Transverse colon (tissue), 4 donors: Measurements from ENCODE around the gene HSPA1L. TPM values are rescaled to one million over a fixed set of nuclear protein-coding genes. Genes with fewer than 3 reads are reported as not detected.

Source experiments
- small RNA-seq, 4 donors: library from RNA; depleted of rRNA; stranded (forward); fragments of <200 nt; gene quantifications; one replicate each; pipeline ENCODE3, GENCODE V24; 2016
- total RNA-seq, 4 donors: library from RNA; depleted of rRNA; stranded (reverse); fragments of >200 nt; gene quantifications; one replicate each; pipeline ENCODE4 v1.1.0, GENCODE V29; 2016

The HSPA1L gene
- total RNA-seq, 4 donors from 2014 or later, result 0.64 to 0.68 TPM; not detected in 2

Small RNAs within 50 kb of the gene (small RNA-seq; reads per million reads assigned to genes)
- gene MSH5-SAPCD1, result 0 reads per million in 4 donors
- gene RF00019, result 0 reads per million in 4 donors
- gene SAPCD1, result 0 reads per million in 4 donors
- 811 to 2,666 (median 1,564) reads per million in 4 donors for gene SNORD48
- 0 reads per million in 4 donors for gene SNORD52

Other genes with a start within 250 kb of the HSPA1L start
- gene LTA, start 243.0 kb downstream of the HSPA1L start, total RNA-seq, result not detected
- 1 to 10 TPM in 1 of 4 donors, under 1 TPM in 1, not detected in 2; 0.41 to 1.1 TPM for gene TNF, start 239.7 kb downstream of the HSPA1L start, total RNA-seq
- 10 to 100 TPM in 1 of 4 donors, 1 to 10 TPM in 1, not detected in 2; 7.6 to 34.8 TPM for gene LTB, start 232.9 kb downstream of the HSPA1L start, total RNA-seq
- gene LST1, start 229.0 kb downstream of the HSPA1L start, total RNA-seq, result 1 to 10 TPM in 3 of 4 donors, not detected in 1; 1.1 to 7.6 (median 1.9) TPM
- not detected for gene NCR3, start 222.3 kb downstream of the HSPA1L start, total RNA-seq
- gene AIF1, start 200.0 kb downstream of the HSPA1L start, total RNA-seq, result 10 to 100 TPM in 2 of 4 donors, 1 to 10 TPM in 1, not detected in 1; 9.4 to 19.5 (median 17.3) TPM
- 100 to 1,000 TPM in 1 of 4 donors, 10 to 100 TPM in 3; 63.9 to 138 (median 85.8) TPM for gene PRRC2A, start 194.6 kb downstream of the HSPA1L start, total RNA-seq
- 100 to 1,000 TPM; 221 to 310 (median 231) TPM for gene BAG6, start 162.6 kb downstream of the HSPA1L start, total RNA-seq
- gene APOM, start 159.4 kb downstream of the HSPA1L start, total RNA-seq, result 1 to 10 TPM in 2 of 4 donors, not detected in 2; 2.2 to 5.5 TPM
- gene C6orf47, start 154.5 kb downstream of the HSPA1L start, total RNA-seq, result 10 to 100 TPM; 18.7 to 45.7 (median 25.2) TPM
- gene GPANK1, start 150.3 kb downstream of the HSPA1L start, total RNA-seq, result 10 to 100 TPM in 3 of 4 donors, 1 to 10 TPM in 1; 2.4 to 32.9 (median 23.2) TPM
- 100 to 1,000 TPM; 182 to 231 (median 210) TPM for gene CSNK2B, start 149.2 kb downstream of the HSPA1L start, total RNA-seq
- 10 to 100 TPM in 2 of 4 donors, 1 to 10 TPM in 2; 2.4 to 21.3 (median 10.3) TPM for gene LY6G5B, start 145.3 kb downstream of the HSPA1L start, total RNA-seq
- gene LY6G5C, start 134.2 kb downstream of the HSPA1L start, total RNA-seq, result 1 to 10 TPM in 1 of 4 donors, under 1 TPM in 1, not detected in 2; 0.95 to 2.2 TPM
- 10 to 100 TPM; 45.4 to 72.8 (median 67.4) TPM for gene ABHD16A, start 112.0 kb downstream of the HSPA1L start, total RNA-seq
- gene LY6G6F, start 108.4 kb downstream of the HSPA1L start, total RNA-seq, result not detected
- not detected for gene LY6G6D, start 99.9 kb downstream of the HSPA1L start, total RNA-seq
- not detected for gene LY6G6C, start 93.5 kb downstream of the HSPA1L start, total RNA-seq
- gene MPIG6B, start 91.9 kb downstream of the HSPA1L start, total RNA-seq, result under 1 TPM in 1 of 4 donors, not detected in 3; 0.16 TPM
- 100 to 1,000 TPM in 3 of 4 donors, 10 to 100 TPM in 1; 78.3 to 148 (median 107) TPM for gene DDAH2, start 86.0 kb downstream of the HSPA1L start, total RNA-seq
- gene CLIC1, start 78.8 kb downstream of the HSPA1L start, total RNA-seq, result 100 to 1,000 TPM; 253 to 375 (median 362) TPM
- 100 to 1,000 TPM in 1 of 4 donors, 10 to 100 TPM in 3; 16.5 to 159 (median 43.9) TPM for gene MSH5, start 75.3 kb downstream of the HSPA1L start, total RNA-seq
- 10 to 100 TPM in 1 of 4 donors, 1 to 10 TPM in 1, not detected in 2; 3.3 to 11.1 TPM for gene SAPCD1, start 52.6 kb downstream of the HSPA1L start, total RNA-seq
- 10 to 100 TPM in 2 of 4 donors, 1 to 10 TPM in 2; 7.6 to 22.1 (median 9.6) TPM for gene VWA7, start 38.0 kb downstream of the HSPA1L start, total RNA-seq
- 10 to 100 TPM; 18.0 to 54.7 (median 31.1) TPM for gene VARS1, start 19.5 kb downstream of the HSPA1L start, total RNA-seq
- gene LSM2, start 8.3 kb downstream of the HSPA1L start, total RNA-seq, result 10 to 100 TPM; 23.5 to 43.0 (median 34.8) TPM
- gene HSPA1A, start 260 bp upstream of the HSPA1L start, total RNA-seq, result 100 to 1,000 TPM; 192 to 247 (median 221) TPM
- 100 to 1,000 TPM; 104 to 471 (median 278) TPM for gene HSPA1B, start 12.5 kb upstream of the HSPA1L start, total RNA-seq
- 10 to 100 TPM; 21.1 to 88.7 (median 65.4) TPM for gene NEU1, start 47.5 kb upstream of the HSPA1L start, total RNA-seq
- 100 to 1,000 TPM; 149 to 734 (median 395) TPM for gene SLC44A4, start 63.7 kb upstream of the HSPA1L start, total RNA-seq
- gene EHMT2, start 82.4 kb upstream of the HSPA1L start, total RNA-seq, result 10 to 100 TPM; 25.9 to 33.3 (median 27.9) TPM
- gene ZBTB12, start 86.8 kb upstream of the HSPA1L start, total RNA-seq, result 1 to 10 TPM in 1 of 4 donors, under 1 TPM in 3; 0.14 to 1.3 (median 0.77) TPM
- gene C2, start 112.4 kb upstream of the HSPA1L start, total RNA-seq, result 1 to 10 TPM; 4.6 to 9.4 (median 7.5) TPM
- 10 to 100 TPM in 3 of 4 donors, 1 to 10 TPM in 1; 9.0 to 59.7 (median 39.6) TPM for gene CFB, start 130.8 kb upstream of the HSPA1L start, total RNA-seq
- 100 to 1,000 TPM in 1 of 4 donors, 10 to 100 TPM in 3; 59.2 to 114 (median 88.0) TPM for gene NELFE, start 143.7 kb upstream of the HSPA1L start, total RNA-seq
- gene SKIC2, start 143.9 kb upstream of the HSPA1L start, total RNA-seq, result 100 to 1,000 TPM in 1 of 4 donors, 10 to 100 TPM in 3; 52.8 to 173 (median 71.3) TPM
- gene DXO, start 156.9 kb upstream of the HSPA1L start, total RNA-seq, result 10 to 100 TPM; 17.5 to 29.9 (median 20.9) TPM
- gene C4A, start 166.8 kb upstream of the HSPA1L start, total RNA-seq, result 100 to 1,000 TPM in 1 of 4 donors, 10 to 100 TPM in 3; 16.9 to 210 (median 33.6) TPM
- gene C4B, start 199.5 kb upstream of the HSPA1L start, total RNA-seq, result 100 to 1,000 TPM in 1 of 4 donors, 10 to 100 TPM in 3; 20.3 to 137 (median 64.0) TPM
- under 1 TPM in 3 of 4 donors, not detected in 1; 0.27 to 0.64 (median 0.40) TPM for gene CYP21A2, start 223.1 kb upstream of the HSPA1L start, total RNA-seq